Stimulated activated CD4-positive, alpha-beta T cell treated with anti-CD3 and anti-CD28 coated beads, Interleukin-4, amount 100 ng/mL, for 24 hours (primary cell): ENCODE results near the gene EEFSEC.

Experiments used
- DNase-seq: peaks from one replicate; pipeline ENCODE4 v3.0.0-alpha.2; 2020

Gene EEFSEC

DNA sequence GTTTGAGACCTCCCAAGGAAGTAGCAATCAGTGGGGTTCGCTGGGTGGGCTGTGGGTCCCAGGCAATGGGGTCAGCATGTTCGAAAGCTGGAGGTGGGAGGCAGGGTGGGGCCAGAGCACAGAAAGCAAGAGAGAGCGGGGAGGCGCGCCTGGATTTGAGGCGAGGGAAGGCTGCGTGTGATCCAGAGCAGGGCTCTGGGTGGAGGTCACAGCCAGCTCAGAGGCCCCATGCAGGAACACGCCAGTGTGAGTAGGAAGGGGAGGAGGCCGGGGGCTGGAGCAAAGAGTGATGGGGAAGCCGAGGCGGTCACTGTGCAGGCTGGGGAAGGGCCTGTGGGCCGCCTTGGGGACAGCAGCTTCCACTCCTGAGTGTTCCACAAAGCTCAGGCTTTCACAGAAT lies 304.7 kb downstream of the EEFSEC start:
- DNase-seq, result no peak
